Lower leg skin (tissue), 4 donors: ENCODE data around the gene SRRM5. TPM values are rescaled to one million over a fixed set of nuclear protein-coding genes. Genes with fewer than 3 reads are reported as not detected.
"Not testable (repeated sequence)": the region's sequence is repeated elsewhere in the genome, so short reads cannot be mapped to it uniquely, and the experiment has no call there.

ENCODE experiments used
- DNase-seq, 2 donors: peaks; one replicate each; pipeline ENCODE4 v3.0.0-alpha.2; 2019; ENCODE audit warnings: low spot score in 2 of 2
- H3K4me3 ChIP-seq: fragments of 200-600 bp; sonication (generic); 2 replicates; pipeline ENCODE4 v1.5.1; 2017; ENCODE audit warnings: mild to moderate bottlenecking, low read depth; ENCODE audit not compliant: poor library complexity, severe bottlenecking
- POLR2A ChIP-seq, 2 donors: fragments of 450-650 bp; IDR thresholded peaks; one replicate each; pipeline ENCODE4 v1.6.1; 2016 to 2017; ENCODE audit warnings: antibody characterized with exemption in 2 of 2, mild to moderate bottlenecking in 1 of 2, moderate library complexity in 1 of 2
- WGBS, 2 donors: methylation state at CpG; one replicate each; pipeline ENCODE4 v1.1.5; 2018; 5-methylcytosine and 5-hydroxymethylcytosine counted together
- intact Hi-C: fragments of 100-400 bp; cut with DNase I; formaldehyde crosslinking; loops from one replicate; pipeline ENCODE4 v1.15.0; 2023; ENCODE audit warnings: low total_unique reads
- total RNA-seq, 4 donors: library from RNA; depleted of rRNA; stranded (reverse); fragments of >200 nt; gene quantifications; one replicate each; pipeline ENCODE4 v1.1.0, GENCODE V29; 2016
- TF ChIP-seq, protein P1 (sequence below), 3 donors: fragments of 450-650 bp; IDR thresholded peaks; one replicate each; pipeline ENCODE4 v1.5.1; 2016; ENCODE audit warnings: antibody characterized with exemption in 3 of 3, mild to moderate bottlenecking in 3 of 3, moderate library complexity in 2 of 3

SRRM5 gene
- total RNA-seq, 4 donors from 2014 or later, result 0.15 to 0.27 (median 0.17) TPM

DNA sequence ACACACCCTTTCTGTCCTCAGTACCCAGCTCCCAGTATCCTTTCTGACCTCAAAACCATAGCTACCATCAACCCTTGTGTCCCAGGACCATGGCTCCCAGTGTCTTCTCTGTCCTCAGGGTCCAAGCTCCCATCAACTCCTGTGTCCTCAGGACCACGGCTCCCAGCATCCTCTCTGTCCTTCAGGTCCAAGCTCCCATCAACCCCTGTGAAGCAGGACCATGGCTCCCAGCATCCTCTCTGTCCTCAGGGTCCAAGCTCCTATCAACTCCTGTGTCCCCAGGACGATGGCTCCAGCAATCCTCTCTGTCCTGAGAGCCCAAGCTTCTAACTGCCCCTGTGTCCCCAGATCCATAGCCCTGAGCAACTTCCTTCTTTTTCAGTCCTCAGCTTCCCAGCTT, 29.4 kb downstream of the SRRM5 start:
- TF ChIP-seq POLR2A (IDR thresholded peaks at IDR 0.05), result no peak
- TF ChIP-seq, protein P1, sequence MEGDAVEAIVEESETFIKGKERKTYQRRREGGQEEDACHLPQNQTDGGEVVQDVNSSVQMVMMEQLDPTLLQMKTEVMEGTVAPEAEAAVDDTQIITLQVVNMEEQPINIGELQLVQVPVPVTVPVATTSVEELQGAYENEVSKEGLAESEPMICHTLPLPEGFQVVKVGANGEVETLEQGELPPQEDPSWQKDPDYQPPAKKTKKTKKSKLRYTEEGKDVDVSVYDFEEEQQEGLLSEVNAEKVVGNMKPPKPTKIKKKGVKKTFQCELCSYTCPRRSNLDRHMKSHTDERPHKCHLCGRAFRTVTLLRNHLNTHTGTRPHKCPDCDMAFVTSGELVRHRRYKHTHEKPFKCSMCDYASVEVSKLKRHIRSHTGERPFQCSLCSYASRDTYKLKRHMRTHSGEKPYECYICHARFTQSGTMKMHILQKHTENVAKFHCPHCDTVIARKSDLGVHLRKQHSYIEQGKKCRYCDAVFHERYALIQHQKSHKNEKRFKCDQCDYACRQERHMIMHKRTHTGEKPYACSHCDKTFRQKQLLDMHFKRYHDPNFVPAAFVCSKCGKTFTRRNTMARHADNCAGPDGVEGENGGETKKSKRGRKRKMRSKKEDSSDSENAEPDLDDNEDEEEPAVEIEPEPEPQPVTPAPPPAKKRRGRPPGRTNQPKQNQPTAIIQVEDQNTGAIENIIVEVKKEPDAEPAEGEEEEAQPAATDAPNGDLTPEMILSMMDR (IDR thresholded peaks at IDR 0.05), result no peak
- intact Hi-C loops, result no loop called here
- DNase-seq, result no peak
- 89 to 93% methylated on average over 2 of the region's 2 CpGs for WGBS, 2 donors
- no peak overlapping the region for H3K4me3 ChIP-seq

GRCh38 chr19:43642531-43642930, 30.6 kb downstream of the SRRM5 start:
- TF ChIP-seq, protein P1 (IDR thresholded peaks at IDR 0.05), result no peak
- no peak for TF ChIP-seq POLR2A (IDR thresholded peaks at IDR 0.05)
- intact Hi-C loops, result no loop called here
- no peak for DNase-seq
- no peak overlapping the region for H3K4me3 ChIP-seq
- WGBS, 2 donors, result 82 to 86% methylated on average over 4 of the region's 4 CpGs

GRCh38 chr19:43643326-43643725, 31.4 kb downstream of the SRRM5 start:
- TF ChIP-seq, protein P1 (IDR thresholded peaks at IDR 0.05), result no peak
- no peak for TF ChIP-seq POLR2A (IDR thresholded peaks at IDR 0.05)
- DNase-seq, result no peak
- H3K4me3 ChIP-seq, result no peak overlapping the region
- intact Hi-C loops, result no loop called here
- WGBS, 2 donors, result 29 to 41% methylated on average over 3 of the region's 3 CpGs

DNA sequence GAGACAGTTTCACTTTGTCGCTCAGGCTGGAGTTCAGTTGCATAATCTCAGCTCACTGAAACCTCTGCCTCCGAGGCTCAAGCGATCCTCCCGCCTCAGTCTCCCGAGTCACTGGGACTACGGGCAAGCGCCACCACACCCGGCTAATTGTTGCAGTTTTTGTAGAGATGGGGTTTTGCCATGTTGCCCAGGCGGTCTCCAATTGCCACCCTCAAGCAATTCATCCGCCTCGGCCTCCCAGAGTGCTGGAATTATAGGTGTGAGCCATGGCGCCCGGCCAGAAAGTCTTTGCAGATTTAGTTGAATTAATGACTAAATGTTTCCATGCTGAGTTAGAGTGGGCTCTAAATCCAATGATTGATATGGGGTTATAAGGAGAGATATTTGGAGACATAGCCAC, 32.3 kb downstream of the SRRM5 start:
- no peak for DNase-seq
- intact Hi-C loops, result no loop called here
- WGBS, 2 donors, result 68% methylated on average over 13 of the region's 13 CpGs
- TF ChIP-seq POLR2A (IDR thresholded peaks at IDR 0.05), result no peak
- TF ChIP-seq, protein P1 (IDR thresholded peaks at IDR 0.05), result no peak
- H3K4me3 ChIP-seq, result no peak overlapping the region

GRCh38 chr19:43648633-43649032, 36.7 kb downstream of the SRRM5 start:
- no peak for DNase-seq

GRCh38 chr19:43649514-43649913, 37.6 kb downstream of the SRRM5 start:
- H3K4me3 ChIP-seq, result no peak overlapping the region
- TF ChIP-seq, protein P1 (IDR thresholded peaks at IDR 0.05), result no peak
- no peak for TF ChIP-seq POLR2A (IDR thresholded peaks at IDR 0.05)
- no peak for DNase-seq
- 75 to 79% methylated on average over 2 of the region's 2 CpGs for WGBS, 2 donors
- intact Hi-C loops, result no loop called here

More at GRCh38 chr19:43648633-43649032, 36.7 kb downstream of the SRRM5 start:
- no peak for TF ChIP-seq POLR2A (IDR thresholded peaks at IDR 0.05)
- TF ChIP-seq, protein P1 (IDR thresholded peaks at IDR 0.05), result no peak
- intact Hi-C loops, result no loop called here
- no peak overlapping the region for H3K4me3 ChIP-seq
- 95 to 97% methylated on average over 6 of the region's 6 CpGs for WGBS, 2 donors

- WGBS, 2 donors, result 92 to 96% methylated on average over 7 of the region's 7 CpGs
- intact Hi-C loops, H3K4me3 ChIP-seq, DNase-seq: not testable (repeated sequence)
Observed at GRCh38 chr19:43650276-43650675, 38.4 kb downstream of the SRRM5 start.
